Gastrocnemius medialis (tissue), 4 donors: ENCODE data around the gene MMUT. TPM values are rescaled to one million over a fixed set of nuclear protein-coding genes. Genes with fewer than 3 reads are reported as not detected.
A peak's percentile ranks its signal among the peaks of the same experiment; 100 is the strongest.

ENCODE experiments used
- ATAC-seq, 2 donors: fragments of 150-250 bp; one replicate each; pipeline ENCODE4 v1.9.1; 2016
- DNase-seq, 2 donors: peaks; one replicate each; pipeline ENCODE4 v3.0.0-alpha.2; 2019
- H3K27ac ChIP-seq, 4 donors: fragments of 200-600 bp; sonication (generic); 1 replicate in 1 of 4; 2 replicates in 3 of 4; pipeline ENCODE4 v1.5.1; 2016 to 2018; ENCODE audit warnings: mild to moderate bottlenecking in 2 of 4, moderate library complexity in 1 of 4
- H3K27me3 ChIP-seq, 3 donors: fragments of 200-600 bp; sonication (generic) in 2 of 3; 1 replicate in 1 of 3; 2 replicates in 2 of 3; pipeline versions ENCODE4 v1.5.1 to v1.6.0; 2016 to 2019; ENCODE audit warnings: mild to moderate bottlenecking in 1 of 3, moderate library complexity in 1 of 3
- H3K36me3 ChIP-seq, 2 donors: fragments of 200-600 bp; sonication (generic) in 1 of 2; one replicate each; pipeline ENCODE4 v1.5.1; 2017 to 2018
- H3K4me1 ChIP-seq, 2 donors: fragments of 200-600 bp; sonication (generic) in 1 of 2; one replicate each; pipeline ENCODE4 v1.5.1; 2016 to 2017; ENCODE audit warnings: mild to moderate bottlenecking in 2 of 2
- H3K4me3 ChIP-seq, 4 donors: fragments of 200-600 bp; sonication (generic) in 3 of 4; 1 replicate in 1 of 4; 2 replicates in 3 of 4; pipeline ENCODE4 v1.5.1; 2016 to 2019; ENCODE audit warnings: mild to moderate bottlenecking in 2 of 4
- H3K9me3 ChIP-seq, 3 donors: fragments of 200-600 bp; sonication (generic) in 2 of 3; 1 replicate in 1 of 3; 2 replicates in 2 of 3; pipeline ENCODE4 v1.5.1; 2016 to 2019
- POLR2A ChIP-seq, 2 donors: fragments of 450-650 bp; IDR thresholded peaks; one replicate each; pipeline ENCODE4 v1.6.1; 2017; ENCODE audit warnings: antibody characterized with exemption in 2 of 2, mild to moderate bottlenecking in 2 of 2, moderate library complexity in 2 of 2
- in situ Hi-C, 4 donors: fragments of 200-750 bp; cut with MboI; loops; one replicate each; pipeline versions ENCODE4 v1.15.0 to v1.8.0; 2017; ENCODE audit warnings: low sequenced_read_pairs in 4 of 4
- intact Hi-C: fragments of 100-400 bp; cut with DNase I; formaldehyde crosslinking; loops from one replicate; pipeline ENCODE4 v1.15.1; 2023; ENCODE audit warnings: low total_unique reads
- total RNA-seq, 4 donors: library from RNA; depleted of rRNA; stranded (reverse); fragments of >200 nt; gene quantifications; one replicate each; pipeline versions ENCODE4 v1.1.0 to v1.2.3, GENCODE V29; 2016
- TF ChIP-seq, protein P1 (sequence below), 5 experiments: fragments of 450-650 bp in 3 of 5; fragments of 200-600 bp in 2 of 5; sonication (generic) in 2 of 5; IDR thresholded peaks in 4 of 5; conservative IDR thresholded peaks in 1 of 5; 1 replicate in 4 of 5; 2 replicates in 1 of 5; pipeline ENCODE4 v1.5.1; 2016 to 2019; ENCODE audit warnings: antibody characterized with exemption in 5 of 5, mild to moderate bottlenecking in 3 of 5, moderate library complexity in 3 of 5

Gene MMUT
- total RNA-seq, 4 donors from 2014 or later: 6.7 to 16.9 (median 14.4) TPM

DNA sequence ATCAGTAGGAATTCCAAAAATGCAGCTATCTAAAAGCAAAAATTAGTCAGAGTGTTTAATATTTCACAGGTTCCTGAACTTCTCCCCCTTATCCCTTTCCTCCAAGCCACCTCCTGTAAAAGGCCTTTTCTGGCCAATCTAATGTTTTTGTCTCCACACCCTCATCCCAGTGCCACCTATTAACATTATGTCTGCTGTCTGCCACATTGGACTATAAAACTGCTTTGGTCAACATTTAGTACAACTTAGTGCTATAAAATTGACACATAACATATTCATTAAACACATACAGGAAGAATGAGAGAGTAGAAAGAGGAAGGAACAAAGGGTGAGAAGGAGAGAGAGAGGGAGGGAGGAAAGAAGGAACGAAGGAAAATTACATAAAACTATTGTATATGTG is 47.7 kb downstream of the MMUT start:
- TF ChIP-seq, protein P1, sequence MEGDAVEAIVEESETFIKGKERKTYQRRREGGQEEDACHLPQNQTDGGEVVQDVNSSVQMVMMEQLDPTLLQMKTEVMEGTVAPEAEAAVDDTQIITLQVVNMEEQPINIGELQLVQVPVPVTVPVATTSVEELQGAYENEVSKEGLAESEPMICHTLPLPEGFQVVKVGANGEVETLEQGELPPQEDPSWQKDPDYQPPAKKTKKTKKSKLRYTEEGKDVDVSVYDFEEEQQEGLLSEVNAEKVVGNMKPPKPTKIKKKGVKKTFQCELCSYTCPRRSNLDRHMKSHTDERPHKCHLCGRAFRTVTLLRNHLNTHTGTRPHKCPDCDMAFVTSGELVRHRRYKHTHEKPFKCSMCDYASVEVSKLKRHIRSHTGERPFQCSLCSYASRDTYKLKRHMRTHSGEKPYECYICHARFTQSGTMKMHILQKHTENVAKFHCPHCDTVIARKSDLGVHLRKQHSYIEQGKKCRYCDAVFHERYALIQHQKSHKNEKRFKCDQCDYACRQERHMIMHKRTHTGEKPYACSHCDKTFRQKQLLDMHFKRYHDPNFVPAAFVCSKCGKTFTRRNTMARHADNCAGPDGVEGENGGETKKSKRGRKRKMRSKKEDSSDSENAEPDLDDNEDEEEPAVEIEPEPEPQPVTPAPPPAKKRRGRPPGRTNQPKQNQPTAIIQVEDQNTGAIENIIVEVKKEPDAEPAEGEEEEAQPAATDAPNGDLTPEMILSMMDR (IDR thresholded peaks at IDR 0.05 in 4 of 5, conservative IDR thresholded peaks at IDR 0.05 in 1 of 5): no peak
- no peak for TF ChIP-seq POLR2A (IDR thresholded peaks at IDR 0.05)
- Histone ChIP-seq H3K27ac (no peak overlapping the region), H3K4me3 (no peak overlapping the region), H3K36me3 (no peaks in the 10 kb centered on the region), H3K27me3 (no peaks in the 10 kb centered on the region), H3K9me3 (no peaks in the 10 kb centered on the region), H3K4me1 (no peaks in the 10 kb centered on the region)
- DNase-seq: no peak
- intact Hi-C loops: no loop called here
- ATAC-seq: no peak
- in situ Hi-C loops: loop anchor here in 3 of 4 donors (10.0 to 25.0 kb wide), 2 partner anchors 1628 to 1631 kb away; partner anchors contain the start of gene OPN5 (in 3 of the 3)

DNA sequence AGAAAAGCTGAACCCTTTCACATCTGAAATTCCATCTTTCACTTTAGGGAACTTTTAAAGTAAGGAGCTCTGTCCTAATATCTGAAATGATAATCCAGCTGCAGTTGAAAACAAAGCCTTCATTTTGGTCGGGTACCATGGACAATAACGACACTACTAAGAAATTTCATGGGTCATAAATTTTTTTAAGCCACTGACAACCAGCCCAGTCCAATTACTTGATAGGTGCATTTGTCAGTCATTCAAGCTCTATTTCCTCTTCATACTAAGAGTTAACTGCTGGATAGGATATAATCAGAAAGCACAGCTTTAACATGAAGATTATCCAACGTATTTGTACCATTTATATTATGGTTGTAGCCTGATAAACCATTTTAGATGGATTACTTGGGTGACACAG is 52.5 kb downstream of the MMUT start:
- no peaks in the 10 kb centered on the region for H3K4me1 ChIP-seq
- no peaks in the 10 kb centered on the region for H3K9me3 ChIP-seq
- no peak for ATAC-seq
- no peak for TF ChIP-seq POLR2A (IDR thresholded peaks at IDR 0.05)
- TF ChIP-seq, protein P1 (IDR thresholded peaks at IDR 0.05 in 4 of 5, conservative IDR thresholded peaks at IDR 0.05 in 1 of 5): no peak
- H3K27me3 ChIP-seq: no peaks in the 10 kb centered on the region
- in situ Hi-C loops: loop anchor here in 3 of 4 donors (10.0 to 25.0 kb wide), 2 partner anchors 1623 to 1626 kb away; partner anchors contain the start of gene OPN5 (in 3 of the 3)
- H3K27ac ChIP-seq: no peak overlapping the region
- intact Hi-C loops: loop anchor here (5.0 kb wide), 1 partner anchor 1623 kb away; no protein-coding TSS in a partner anchor
- no peaks in the 10 kb centered on the region for H3K36me3 ChIP-seq
- DNase-seq: no peak
- H3K4me3 ChIP-seq: no peak overlapping the region

DNA sequence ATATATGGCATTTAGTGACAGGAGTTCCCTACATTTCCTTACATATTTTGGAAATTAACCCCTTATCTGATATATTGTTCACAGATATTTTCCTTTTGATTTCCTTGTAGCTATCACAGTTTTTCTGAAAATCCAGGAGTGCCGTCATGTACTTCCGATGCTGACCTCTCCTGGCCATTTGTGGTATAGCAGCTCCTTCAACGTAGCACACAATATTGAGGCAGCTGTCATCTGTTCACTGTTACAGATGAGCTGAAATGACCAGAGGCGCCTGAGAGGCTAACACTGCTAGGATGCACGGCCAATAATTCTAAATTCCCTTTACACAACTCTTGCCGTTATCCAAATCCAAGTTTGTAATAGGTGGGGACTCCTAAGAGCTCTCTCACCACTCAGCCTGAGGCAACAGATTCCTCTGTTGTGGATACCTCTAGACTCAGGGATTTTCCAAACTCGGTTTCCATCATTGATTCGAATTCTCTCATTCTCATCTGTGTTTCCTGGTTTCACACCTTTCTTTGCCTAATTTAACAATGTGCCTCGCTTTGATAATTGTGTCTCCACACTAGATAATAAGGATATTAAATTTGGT is 53.0 kb downstream of the MMUT start:
- ATAC-seq (peak; percentile 66), DNase-seq (peak in 1 of 2 donors; percentile 26)
- H3K27me3 ChIP-seq: no peaks in the 10 kb centered on the region

GRCh38 chr6:49406250-49406970 is 56.6 kb downstream of the MMUT start:
- H3K27me3 ChIP-seq: no peaks in the 10 kb centered on the region
- no peak overlapping the region for H3K4me3 ChIP-seq
- in situ Hi-C loops: loop anchor here in 3 of 4 donors (10.0 to 25.0 kb wide), 2 partner anchors 1619 to 1622 kb away; partner anchors contain the start of gene OPN5 (in 3 of the 3)
- H3K4me1 ChIP-seq: no peaks in the 10 kb centered on the region
- H3K27ac ChIP-seq: no peak overlapping the region
- intact Hi-C loops: no loop called here
- DNase-seq (no peak), ATAC-seq (no peak)
- H3K9me3 ChIP-seq: no peaks in the 10 kb centered on the region
- no peaks in the 10 kb centered on the region for H3K36me3 ChIP-seq
- TF ChIP-seq, protein P1 (IDR thresholded peaks at IDR 0.05 in 4 of 5, conservative IDR thresholded peaks at IDR 0.05 in 1 of 5): no peak
- no peak for TF ChIP-seq POLR2A (IDR thresholded peaks at IDR 0.05)

More for the DNA sequence above, 53.0 kb downstream of the MMUT start:
- no peak overlapping the region for H3K27ac ChIP-seq
- H3K36me3 ChIP-seq: no peaks in the 10 kb centered on the region
- in situ Hi-C loops (loop anchor here (10.0 to 25.0 kb wide), 2 partner anchors 1623 to 1625 kb away; partner anchors contain the start of gene OPN5 (in 4 of the 4)), intact Hi-C loops (loop anchor here (5.0 kb wide), 1 partner anchor 1623 kb away; no protein-coding TSS in a partner anchor)
- H3K9me3 ChIP-seq: no peaks in the 10 kb centered on the region
- no peak overlapping the region for H3K4me3 ChIP-seq
- no peak for TF ChIP-seq POLR2A (IDR thresholded peaks at IDR 0.05)
- TF ChIP-seq, protein P1 (IDR thresholded peaks at IDR 0.05 in 4 of 5, conservative IDR thresholded peaks at IDR 0.05 in 1 of 5): peak; percentile 56 to 79 (median 64)
- no peaks in the 10 kb centered on the region for H3K4me1 ChIP-seq
